HepG2 (cell line): ENCODE measurements around the gene SLC2A10. TPM values are rescaled to one million over a fixed set of nuclear protein-coding genes. Genes with fewer than 3 reads are reported as not detected.

Source experiments
- EEA1 ChIP-seq: sonication (generic); formaldehyde crosslinking; IDR thresholded peaks from 2 replicates; pipeline ENCODE4 v1.5.1; 2020; ENCODE audit warnings: mild to moderate bottlenecking, missing genetic modification reagents, borderline replicate concordance
- ETS1 ChIP-seq: sonication (generic); formaldehyde crosslinking; IDR thresholded peaks from 2 replicates; pipeline ENCODE4 v1.4.0; 2020; ENCODE audit warnings: missing genetic modification reagents
- ETV6 ChIP-seq: sonication (generic); formaldehyde crosslinking; conservative IDR thresholded peaks from 2 replicates; pipeline ENCODE4 v1.4.0; 2020; ENCODE audit warnings: missing genetic modification reagents
- FOXO1 ChIP-seq: sonication (generic); formaldehyde crosslinking; IDR thresholded peaks from 2 replicates; pipeline ENCODE4 v1.4.0; 2020; ENCODE audit warnings: missing genetic modification reagents
- POGK ChIP-seq: sonication (generic); formaldehyde crosslinking; conservative IDR thresholded peaks from 2 replicates; pipeline ENCODE4 v1.8.0; 2022; ENCODE audit warnings: mild to moderate bottlenecking, moderate library complexity, missing genetic modification reagents
- SP4 ChIP-seq: sonication (generic); formaldehyde crosslinking; IDR thresholded peaks from 2 replicates; pipeline ENCODE4 v1.8.1; 2023; ENCODE audit warnings: mild to moderate bottlenecking, missing genetic modification reagents
- SPEN ChIP-seq: sonication (generic); formaldehyde crosslinking; IDR thresholded peaks from 2 replicates; pipeline ENCODE4 v1.5.1; 2020; ENCODE audit warnings: low read depth, mild to moderate bottlenecking, missing genetic modification reagents
- ZFP90 ChIP-seq: sonication (generic); formaldehyde crosslinking; IDR thresholded peaks from 2 replicates; pipeline ENCODE4 v1.8.0; 2022; ENCODE audit warnings: missing genetic modification reagents, mild to moderate bottlenecking, inconsistent platforms, borderline replicate concordance
- ZNF142 ChIP-seq: sonication (generic); formaldehyde crosslinking; IDR thresholded peaks from 2 replicates; pipeline ENCODE4 v1.4.0; 2020; ENCODE audit warnings: missing genetic modification reagents
- ZNF20 ChIP-seq: sonication (generic); formaldehyde crosslinking; IDR thresholded peaks from 2 replicates; pipeline ENCODE4 v1.4.0; 2020; ENCODE audit warnings: mild to moderate bottlenecking, moderate library complexity, missing genetic modification reagents
- ZNF275 ChIP-seq: sonication (generic); formaldehyde crosslinking; IDR thresholded peaks from 2 replicates; pipeline ENCODE4 v1.8.0; 2022; ENCODE audit warnings: missing genetic modification reagents, mild to moderate bottlenecking, inconsistent platforms, borderline replicate concordance
- ZNF552 ChIP-seq: sonication (generic); formaldehyde crosslinking; IDR thresholded peaks from 2 replicates; pipeline ENCODE4 v1.9.0; 2022; ENCODE audit warnings: missing genetic modification reagents, mild to moderate bottlenecking, borderline replicate concordance
- ZNF574 ChIP-seq: sonication (generic); formaldehyde crosslinking; IDR thresholded peaks from 2 replicates; pipeline ENCODE4 v1.4.0; 2020; ENCODE audit warnings: missing genetic modification reagents
- ZNF577 ChIP-seq: sonication (generic); formaldehyde crosslinking; IDR thresholded peaks from 2 replicates; pipeline ENCODE4 v1.4.0; 2020; ENCODE audit warnings: mild to moderate bottlenecking, low read depth, missing genetic modification reagents, borderline replicate concordance
- polyA plus RNA-seq, 8 experiments: library from polyadenylated mRNA; depleted of rRNA in 3 of 8; stranded (reverse) in 7 of 8; unstranded in 1 of 8; fragments of >200 nt; fragmentation: Illumina TruSeq in 4 of 8; extraction: Trizol in 4 of 8; gene quantifications; 2 replicates each; pipeline versions ENCODE4 v1.2.1 to v1.2.3, GENCODE V29; 2011 to 2016; ENCODE audit warnings: low read depth in 4 of 8, missing spikeins in 1 of 8, mixed read lengths in 1 of 8; ENCODE audit not compliant: insufficient read depth in 1 of 8
- total RNA-seq, 5 experiments: library from RNA; depleted of rRNA; stranded (reverse); fragments of >200 nt; fragmentation: Illumina TruSeq; extraction: Trizol; gene quantifications; 2 replicates each; pipeline ENCODE4 v1.2.3, GENCODE V29; 2016; ENCODE audit warnings: low read depth in 1 of 5

The SLC2A10 gene
- total and polyA plus RNA-seq, 2 of the 13 experiments (the other 11 are each of a cell fraction or from before 2014, with no cell fraction given): 16.0 to 18.4 TPM

- TF ChIP-seq ETS1 (CRISPR knock-in tag) (peak; percentile 51), ZNF20 (CRISPR knock-in tag) (peak; percentile 91; the same call in 1 of the 2 replicates), ZNF552 (CRISPR knock-in tag) (no peak), POGK (peak; percentile 76; the same call in 1 of the 2 replicates), SP4 (CRISPR knock-in tag) (peak; percentile 49; the same call in 1 of the 2 replicates), ZNF577 (no peak), SPEN (CRISPR knock-in tag) (peak; percentile 91), ETV6 (peak; percentile 49; the same call in 1 of the 2 replicates), ZNF275 (CRISPR knock-in tag) (no peak; the same call in 1 of the 2 replicates), ZFP90 (CRISPR knock-in tag) (peak; percentile 36; the same call in 1 of the 2 replicates), ZNF142 (CRISPR knock-in tag) (peak; percentile 75), EEA1 (CRISPR knock-in tag) (peak; percentile 88), ZNF574 (peak; percentile 91), FOXO1 (peak; percentile 49; the same call in 1 of the 2 replicates)
Measured at GRCh38 chr20:46709459-46710152, at the start of gene SLC2A10 (continued).
